ENCODE data around the gene CEP192. TPM values are rescaled to one million over a fixed set of nuclear protein-coding genes. Genes with fewer than 3 reads are reported as not detected.

Gene CEP192
- total RNA-seq, 1 experiment from 2014 or later, result 24.3 TPM

DNA sequence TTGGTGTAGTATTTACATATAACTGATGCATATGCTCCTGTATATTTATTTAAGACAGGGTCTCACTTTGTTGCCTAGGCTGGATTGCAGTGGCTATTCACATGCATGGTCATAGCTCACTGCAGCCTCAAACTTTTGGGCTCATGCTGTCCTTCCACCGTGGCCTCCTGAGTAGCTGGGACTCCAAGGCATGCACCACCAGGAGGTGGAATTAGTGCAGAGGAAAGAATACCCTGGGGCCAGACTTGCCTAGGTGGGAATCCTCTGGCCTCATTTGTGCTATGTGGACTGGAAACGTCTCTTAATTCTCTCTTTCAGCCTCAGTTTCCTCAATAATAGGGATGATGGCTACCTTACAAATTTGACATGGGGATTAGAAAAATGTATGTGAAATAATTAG, 2.3 kb downstream of the CEP192 start (continued):
- TF ChIP-seq, protein P1, sequence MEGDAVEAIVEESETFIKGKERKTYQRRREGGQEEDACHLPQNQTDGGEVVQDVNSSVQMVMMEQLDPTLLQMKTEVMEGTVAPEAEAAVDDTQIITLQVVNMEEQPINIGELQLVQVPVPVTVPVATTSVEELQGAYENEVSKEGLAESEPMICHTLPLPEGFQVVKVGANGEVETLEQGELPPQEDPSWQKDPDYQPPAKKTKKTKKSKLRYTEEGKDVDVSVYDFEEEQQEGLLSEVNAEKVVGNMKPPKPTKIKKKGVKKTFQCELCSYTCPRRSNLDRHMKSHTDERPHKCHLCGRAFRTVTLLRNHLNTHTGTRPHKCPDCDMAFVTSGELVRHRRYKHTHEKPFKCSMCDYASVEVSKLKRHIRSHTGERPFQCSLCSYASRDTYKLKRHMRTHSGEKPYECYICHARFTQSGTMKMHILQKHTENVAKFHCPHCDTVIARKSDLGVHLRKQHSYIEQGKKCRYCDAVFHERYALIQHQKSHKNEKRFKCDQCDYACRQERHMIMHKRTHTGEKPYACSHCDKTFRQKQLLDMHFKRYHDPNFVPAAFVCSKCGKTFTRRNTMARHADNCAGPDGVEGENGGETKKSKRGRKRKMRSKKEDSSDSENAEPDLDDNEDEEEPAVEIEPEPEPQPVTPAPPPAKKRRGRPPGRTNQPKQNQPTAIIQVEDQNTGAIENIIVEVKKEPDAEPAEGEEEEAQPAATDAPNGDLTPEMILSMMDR (IDR thresholded peaks at IDR 0.05 in 2 of 3, conservative IDR thresholded peaks at IDR 0.05 in 1 of 3; ENCODE audit: borderline replicate concordance in 1 of 3, insufficient read depth in 1 of 3, low read depth in 2 of 3, low read length in 2 of 3), result no peak
- no peak for TF ChIP-seq SIN3A (IDR thresholded peaks at IDR 0.05; ENCODE audit: low read depth)

- Histone ChIP-seq H2AFZ (ENCODE audit: low read depth, low read length, poor library complexity, severe bottlenecking) (no peak overlapping the region), H3K9me3 (ENCODE audit: control insufficient read depth in 1 of 2, insufficient read depth in 1 of 2, low read depth in 1 of 2, low read length in 2 of 2) (no peaks in the 10 kb centered on the region), H3K27me3 (ENCODE audit: insufficient read depth, low read length) (no peaks in the 10 kb centered on the region), H4K20me1 (ENCODE audit: insufficient read depth) (peaks cover 4% of the 10 kb centered on the region; the same call in 1 of the 2 replicates), H3K4me3 (replicated peaks in 1 of 2; ENCODE audit: low read depth in 1 of 2, low read length in 2 of 2) (no peak overlapping the region), H3K4me2 (ENCODE audit: low read length) (no peak overlapping the region), H3K36me3 (ENCODE audit: control insufficient read depth in 1 of 2, insufficient read depth in 2 of 2, low read length in 2 of 2) (peaks cover 2 to 3% of the 10 kb centered on the region in 2 experiments; a peak in 2 of 4 replicates), H3K9me2 (ENCODE audit: insufficient read depth) (no peaks in the 10 kb centered on the region), H3K4me1 (ENCODE audit: control insufficient read depth in 1 of 2, insufficient read depth in 2 of 2, low read length in 2 of 2) (peaks cover 7 to 13% of the 10 kb centered on the region in 2 experiments; a peak in 3 of 4 replicates), H3K9ac (ENCODE audit: low read length) (no peak overlapping the region), H3K27ac (ENCODE audit: low read depth, low read length) (no peak overlapping the region), H3K79me2 (ENCODE audit: insufficient read depth, low read length) (peaks cover 91% of the 10 kb centered on the region)
- TF ChIP-seq, protein P1 (IDR thresholded peaks at IDR 0.05 in 2 of 3, conservative IDR thresholded peaks at IDR 0.05 in 1 of 3; ENCODE audit: borderline replicate concordance in 1 of 3, insufficient read depth in 1 of 3, low read depth in 2 of 3, low read length in 2 of 3), result no peak
- TF ChIP-seq POLR2A (IDR thresholded peaks at IDR 0.05; ENCODE audit: borderline replicate concordance, extremely low read depth, insufficient read depth, insufficient read length) (no peak), JUND (IDR thresholded peaks at IDR 0.05) (no peak), ZFX (IDR thresholded peaks at IDR 0.05) (no peak), EGR1 (IDR thresholded peaks at IDR 0.05; ENCODE audit: low read depth) (no peak)
- intact Hi-C loops (cut with micrococcal nuclease), result no loop called here
- ATAC-seq (no peak), DNase-seq (ENCODE audit: low read depth, low spot score) (no peak)
- ChIA-PET RAD21 (ENCODE audit: low non-redundant PET in 1 of 2, low total read pairs in 2 of 2, uncharacterized antibody in 2 of 2, unreplicated experiment in 2 of 2) (no interaction called here), CTCF (no interaction called here), POLR2A (no interaction called here)
- no TSS peak for BruUV-seq (replicated peaks)
These were observed 4.3 kb downstream of the CEP192 start for GRCh38 chr18:12995424-12995823.
